GM18498 (cell line): Measurements from ENCODE around the gene SDK2.

Source experiments
- ATAC-seq: cut with Tn5 transposase; IDR thresholded peaks from one replicate; pipeline ENCODE4 v1.9.1; 2021; ENCODE audit warnings: mild to moderate bottlenecking, moderate library complexity; ENCODE audit not compliant: unreplicated experiment

SDK2 gene

DNA sequence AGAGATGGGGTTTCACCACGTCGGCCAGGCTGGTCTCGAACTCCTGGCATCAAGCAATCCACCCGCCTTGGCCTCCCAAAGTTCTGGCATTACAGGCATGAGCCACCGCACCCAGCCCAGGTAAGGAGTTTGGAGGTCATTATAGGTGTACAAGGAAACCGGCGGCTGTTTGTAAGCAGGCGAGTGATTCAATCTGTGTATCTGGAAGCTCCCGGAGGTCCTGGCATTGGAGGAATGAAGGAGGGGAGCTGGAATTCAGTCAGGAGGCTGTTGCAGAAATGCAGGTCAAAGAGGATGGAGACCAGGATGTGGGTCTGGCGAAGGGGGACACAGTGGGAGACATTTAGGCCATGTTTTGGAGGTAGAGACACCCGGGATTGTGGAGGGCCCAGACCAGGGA, 351.2 kb downstream of the SDK2 start:
- ATAC-seq = no peak

DNA sequence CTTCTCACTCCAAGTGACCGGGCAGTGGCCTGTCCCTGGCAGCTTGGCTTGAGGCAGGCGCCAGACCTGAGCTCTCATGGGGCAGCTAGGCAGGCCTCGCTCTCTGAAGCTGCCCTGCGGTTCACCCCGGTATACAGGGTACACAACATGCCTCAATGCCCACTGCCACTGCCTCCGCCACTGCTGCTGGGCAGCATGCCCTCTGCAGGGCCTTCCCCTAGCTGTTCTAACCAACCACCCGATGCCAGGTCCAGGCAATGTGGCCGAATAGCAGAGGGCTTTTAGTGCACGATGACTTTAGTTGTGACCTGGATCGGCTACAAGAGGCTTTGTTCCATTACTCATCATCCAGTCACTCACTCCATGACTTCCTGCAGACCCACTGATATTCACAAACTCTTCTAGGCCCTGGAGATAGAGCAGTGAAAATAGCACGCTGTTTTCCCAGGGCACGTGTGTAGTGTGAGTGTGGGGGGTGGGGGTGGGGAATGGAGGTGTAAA, 352.2 kb downstream of the SDK2 start:
- no peak for ATAC-seq

- peak; percentile 89 for ATAC-seq
Observed at GRCh38 chr17:73291260-73291801, 352.9 kb downstream of the SDK2 start.

DNA sequence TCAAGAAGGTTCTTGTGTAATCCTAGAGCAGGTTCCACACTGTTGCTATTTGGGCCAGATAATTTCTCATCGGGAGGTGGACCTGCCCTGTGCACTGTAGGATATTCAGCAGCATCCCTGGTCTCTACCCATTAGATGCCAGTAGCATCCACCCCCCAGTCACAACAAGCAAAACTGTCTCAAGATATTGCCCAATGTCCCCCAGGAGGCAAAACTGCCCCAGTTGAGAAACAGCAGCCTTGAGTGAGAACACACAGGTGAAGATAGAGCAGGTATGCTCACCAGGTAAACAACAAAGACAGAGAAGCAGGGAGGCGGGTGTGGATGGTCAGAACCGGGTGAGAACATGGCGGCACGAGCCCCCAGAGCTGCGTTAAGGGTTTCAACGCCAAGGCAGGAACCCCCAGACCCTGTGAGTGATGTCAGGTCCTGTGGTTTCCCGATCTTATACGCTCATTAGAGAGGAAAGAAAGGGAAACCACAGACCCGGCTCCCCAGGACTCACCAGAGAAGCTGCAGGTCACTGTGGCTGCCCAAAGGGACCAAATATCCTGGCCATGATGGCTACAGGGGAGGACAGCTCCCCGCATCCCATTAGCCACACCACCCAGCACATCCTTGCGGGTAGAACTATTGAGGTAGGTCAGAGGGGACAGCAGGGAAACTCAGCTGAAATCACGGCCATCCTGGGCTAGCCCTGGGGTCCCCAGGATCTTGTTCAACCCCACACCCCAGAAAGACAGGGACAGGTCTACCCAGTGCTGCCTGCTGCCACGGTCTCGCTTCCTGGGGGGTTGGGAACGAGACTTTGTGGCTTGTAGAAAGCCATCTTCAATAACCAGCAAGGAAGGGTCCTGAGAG, 353.6 kb downstream of the SDK2 start:
- peak; percentile 64 for ATAC-seq

DNA sequence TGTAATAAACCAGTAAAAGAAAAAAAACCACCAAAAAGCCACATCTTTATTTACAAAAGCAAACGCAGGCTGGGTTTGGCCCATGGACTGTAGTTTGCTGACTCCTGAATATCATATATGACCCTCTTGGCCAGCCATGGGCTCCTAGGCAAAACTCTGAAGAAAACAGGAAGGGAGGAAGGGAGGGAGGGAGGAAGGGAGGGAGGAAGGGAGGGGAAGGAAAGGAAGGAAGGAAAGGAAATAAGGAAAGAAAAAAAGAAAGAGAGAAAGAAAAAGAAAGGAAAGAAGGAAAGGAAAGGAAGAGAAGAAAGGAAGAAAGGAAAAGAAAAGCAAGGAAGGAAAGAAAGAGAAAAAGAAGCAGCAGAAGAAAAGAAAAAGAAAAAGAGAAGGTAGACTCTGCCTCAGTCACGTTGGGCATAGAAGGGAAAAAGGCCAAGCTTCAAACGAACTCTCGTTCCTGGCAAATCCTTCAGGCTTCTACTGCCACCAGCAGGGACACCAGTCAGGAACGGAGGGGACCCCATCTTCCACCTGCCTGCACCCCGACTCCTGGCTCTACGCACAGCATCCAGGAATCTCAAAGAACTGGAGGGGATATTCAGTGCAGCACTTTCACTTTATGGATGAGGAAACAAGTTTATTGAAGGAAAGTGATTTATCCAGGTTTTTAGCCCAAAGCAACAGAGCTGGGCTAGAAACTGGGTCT, 354.5 kb downstream of the SDK2 start:
- ATAC-seq = no peak

DNA sequence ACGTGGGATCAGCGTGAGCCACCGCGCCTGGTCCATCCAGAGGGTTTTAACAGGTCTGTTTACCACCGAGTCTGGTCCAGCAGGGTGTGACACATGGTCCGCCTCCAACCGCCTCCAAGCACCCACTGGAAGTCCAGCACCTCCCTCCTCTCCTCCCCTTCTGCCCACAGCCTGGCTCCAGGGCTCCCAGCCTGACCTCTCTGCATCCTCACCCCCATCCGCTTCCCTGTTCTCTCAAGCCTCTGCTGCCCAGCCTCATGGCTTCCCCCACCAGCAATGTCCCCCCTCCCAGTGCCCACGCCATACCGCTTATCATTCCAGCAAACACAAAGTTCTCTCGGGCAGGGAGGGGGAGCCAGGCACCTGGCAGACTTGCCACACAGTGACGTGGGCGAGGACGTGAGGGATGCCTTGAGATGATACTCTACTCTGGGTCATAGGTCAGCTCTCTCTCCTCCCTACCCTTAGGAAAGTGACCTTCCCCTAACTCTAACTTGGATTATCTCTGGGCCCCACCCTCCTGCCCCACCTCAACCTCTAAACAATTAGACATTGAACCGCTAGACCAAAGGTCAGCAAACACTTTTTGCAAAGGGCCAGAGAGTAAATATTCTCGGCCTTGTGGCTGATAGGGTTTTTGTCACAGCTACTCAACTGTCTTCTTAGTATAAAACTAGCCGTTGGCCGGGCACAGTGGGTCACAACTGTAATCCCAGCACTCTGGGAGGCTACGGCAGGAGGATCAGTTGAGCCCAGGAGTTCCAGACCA, 355.5 kb downstream of the SDK2 start:
- no peak for ATAC-seq

- no peak for ATAC-seq
Observed at GRCh38 chr17:73286863-73287296, 357.4 kb downstream of the SDK2 start.

- ATAC-seq = no peak
Observed at GRCh38 chr17:73285916-73286862, 358.1 kb downstream of the SDK2 start.

GRCh38 chr17:73285603-73285908, 358.7 kb downstream of the SDK2 start:
- ATAC-seq = no peak

DNA sequence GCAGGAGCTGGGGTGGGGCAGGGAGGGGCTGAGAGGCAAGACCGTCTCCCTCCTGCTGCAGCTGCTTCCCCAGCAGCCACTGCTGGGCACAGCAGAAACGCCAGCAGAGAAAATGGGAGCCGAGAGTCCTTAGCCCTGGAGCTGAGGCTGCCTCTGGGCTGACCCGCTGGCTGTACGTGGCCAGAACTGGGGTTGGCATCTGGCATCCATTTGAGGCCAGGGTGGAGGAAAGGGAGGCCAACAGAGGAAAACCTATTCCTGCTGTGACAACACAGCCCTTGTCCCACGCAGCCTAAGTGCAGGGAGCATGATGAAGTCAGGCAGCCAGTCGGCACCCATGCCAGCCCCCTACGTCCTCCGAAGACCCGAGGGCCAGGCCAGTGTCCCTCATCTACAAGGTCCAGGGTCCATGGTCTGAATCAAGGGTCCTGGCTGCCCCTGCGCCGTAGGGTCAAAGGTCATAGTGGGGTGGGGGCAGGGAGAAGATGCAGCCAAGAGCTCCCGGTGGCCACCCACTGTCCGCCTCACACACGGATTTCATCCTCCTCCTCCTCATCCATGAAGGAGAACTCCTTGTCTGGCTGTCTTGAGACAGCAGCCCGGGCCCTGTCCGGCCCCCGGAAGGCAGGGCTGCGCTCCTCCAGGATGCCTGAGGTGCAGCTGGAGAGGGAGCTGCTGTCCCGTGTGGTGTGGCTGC, 359.2 kb downstream of the SDK2 start:
- ATAC-seq = no peak
